H54 (cell line): ENCODE data around the gene TMPRSS6.
"Not testable (repeated sequence)": the region's sequence is repeated elsewhere in the genome, so short reads cannot be mapped to it uniquely, and the experiment has no call there.

ENCODE experiments used
- DNase-seq: peaks from one replicate; pipeline ENCODE4 v3.0.0; 2011; ENCODE audit warnings: low spot score, mixed read lengths; ENCODE audit not compliant: insufficient read length
- FAIRE-seq: peaks from 3 replicates; lab custom pipeline; 2011; peaks lifted over from hg19 to GRCh38; lab: Jason Lieb, UNC
- POLR2A ChIP-seq: IDR thresholded peaks from 2 replicates; pipeline ENCODE4 v1.6.1; 2011; ENCODE audit warnings: low read depth, mild to moderate bottlenecking, low read length

Gene TMPRSS6

DNA sequence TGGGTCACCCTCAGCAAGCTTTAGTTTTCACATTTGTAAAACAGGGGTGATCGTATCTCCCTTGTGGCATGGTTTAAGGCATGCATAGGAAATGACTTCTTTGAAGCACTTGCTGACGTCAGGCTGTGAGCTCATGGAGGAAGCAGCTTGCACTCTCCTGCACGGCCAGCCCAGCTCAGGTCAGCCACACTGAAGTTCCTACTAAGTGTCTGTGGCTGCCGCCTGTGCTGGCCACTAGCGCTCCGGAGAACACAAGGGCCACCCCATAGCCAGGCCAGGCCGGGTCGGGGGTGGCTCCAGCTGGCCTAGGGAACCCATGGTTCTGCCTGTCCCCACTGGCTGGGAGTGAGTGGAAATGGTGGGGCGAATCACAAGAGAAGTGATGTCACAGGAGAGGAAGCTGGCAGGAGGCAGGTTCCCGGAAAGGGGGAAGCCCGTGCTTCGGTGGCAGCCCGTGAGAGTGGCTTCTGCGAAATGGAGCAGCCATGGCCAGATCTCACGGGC, 29.8 kb downstream of the TMPRSS6 start:
- no peak for TF ChIP-seq POLR2A
- DNase-seq: no peak
- FAIRE-seq: no peak

DNA sequence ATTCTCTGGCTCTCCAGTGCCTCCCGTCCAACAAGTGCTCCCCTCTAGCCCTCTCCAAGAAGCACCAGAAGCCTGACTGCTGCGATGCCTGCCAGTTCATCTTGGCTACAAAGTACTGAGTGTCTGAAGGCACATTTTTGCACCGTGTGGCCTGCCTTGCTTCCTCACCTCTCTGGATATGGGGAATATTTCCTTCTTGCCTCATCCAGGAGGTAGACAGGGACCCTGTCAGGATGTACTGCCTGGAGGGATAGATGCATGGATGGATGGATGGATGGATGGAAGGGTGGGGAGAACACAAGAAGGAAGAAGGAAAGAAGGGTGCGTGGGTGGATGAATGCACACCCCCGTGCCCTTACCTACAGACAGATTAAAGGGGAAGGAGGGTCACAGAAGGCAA, 30.4 kb downstream of the TMPRSS6 start:
- no peak for TF ChIP-seq POLR2A
- DNase-seq: no peak
- FAIRE-seq: no peak

DNA sequence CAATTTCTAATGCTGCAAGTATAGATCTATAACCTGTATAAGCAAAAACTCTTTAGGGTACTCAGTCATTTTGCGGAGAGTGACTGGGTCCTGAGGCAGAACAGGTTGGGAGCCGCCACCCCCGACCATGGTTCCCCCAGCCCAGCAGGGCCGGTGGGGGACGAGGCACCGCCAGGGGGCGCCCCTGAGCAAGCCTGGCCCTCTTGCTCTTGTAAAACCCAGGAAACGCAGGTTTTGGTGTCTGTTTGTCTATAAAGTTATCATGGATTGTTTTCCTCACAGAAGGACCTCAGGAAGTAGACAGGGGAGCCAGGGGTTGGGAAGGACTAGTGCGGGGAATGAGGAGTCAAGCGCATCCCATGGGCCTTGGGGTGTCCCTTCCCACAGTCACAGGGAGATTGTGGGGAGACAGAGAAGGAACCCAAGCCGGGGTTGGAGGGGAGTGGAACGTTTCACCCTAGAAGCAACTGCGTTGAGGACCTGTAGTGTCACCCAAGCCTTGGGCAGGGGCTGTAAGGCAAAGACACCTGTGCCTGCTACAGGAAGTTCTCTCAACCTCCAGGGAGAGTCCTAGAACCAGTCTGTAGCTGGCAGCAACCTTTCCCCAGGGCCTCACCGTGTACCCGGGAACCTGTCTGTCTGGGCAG, 31.6 kb downstream of the TMPRSS6 start:
- TF ChIP-seq POLR2A: no peak
- no peak for FAIRE-seq
- DNase-seq: peak; percentile 61

DNA sequence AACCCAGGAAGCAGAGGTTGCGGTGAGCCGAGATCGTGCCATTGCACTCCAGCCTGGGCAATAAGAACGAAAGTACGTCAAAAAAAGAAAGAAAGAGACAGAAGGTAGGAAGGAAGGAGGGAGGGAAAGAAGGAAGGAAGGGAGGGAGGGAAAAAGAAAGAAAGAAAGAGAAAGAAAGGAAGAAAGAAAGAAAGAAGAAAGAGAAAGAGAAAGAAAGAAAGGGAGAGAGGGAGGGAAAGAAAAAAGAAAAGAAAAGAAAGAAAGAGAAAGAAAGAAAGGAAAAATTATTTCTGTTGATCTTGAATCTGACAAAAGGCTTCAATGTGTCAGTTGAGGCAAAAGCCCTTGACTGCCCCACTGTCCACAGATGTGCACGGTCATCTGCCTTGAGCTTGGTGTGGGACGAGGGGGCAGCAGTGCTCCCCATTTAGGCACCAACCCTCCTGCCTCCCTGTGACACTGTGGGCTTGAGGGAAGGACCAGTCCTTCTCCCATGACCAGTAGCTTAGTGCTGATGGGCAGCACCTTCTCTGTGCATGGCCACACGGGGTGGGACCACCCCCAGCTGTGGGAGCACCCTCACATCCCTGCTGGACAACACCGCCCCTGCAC, 33.6 kb downstream of the TMPRSS6 start:
- TF ChIP-seq POLR2A: no peak
- DNase-seq (no peak), FAIRE-seq (no peak)

DNA sequence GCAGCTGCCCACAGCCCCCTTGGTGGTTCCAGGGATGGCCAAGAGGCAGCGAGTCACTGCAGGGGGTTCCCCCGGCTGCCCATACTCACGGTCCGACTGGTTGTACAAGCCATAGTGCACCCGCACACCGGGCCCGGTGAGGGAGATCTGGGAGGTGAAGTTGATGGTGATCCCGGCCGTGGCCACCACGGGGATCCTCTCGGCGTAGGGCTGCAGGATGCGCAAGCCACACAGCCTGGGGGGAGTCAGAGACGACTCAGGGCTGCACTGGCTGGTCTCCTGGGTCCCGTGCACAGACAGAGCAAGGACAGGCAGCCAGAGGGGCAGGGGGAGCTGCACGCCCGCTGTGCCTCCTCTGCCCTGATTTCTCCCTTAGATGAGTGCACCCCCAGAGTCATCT, 34.5 kb downstream of the TMPRSS6 start:
- TF ChIP-seq POLR2A: no peak
- FAIRE-seq (no peak), DNase-seq (no peak)

DNA sequence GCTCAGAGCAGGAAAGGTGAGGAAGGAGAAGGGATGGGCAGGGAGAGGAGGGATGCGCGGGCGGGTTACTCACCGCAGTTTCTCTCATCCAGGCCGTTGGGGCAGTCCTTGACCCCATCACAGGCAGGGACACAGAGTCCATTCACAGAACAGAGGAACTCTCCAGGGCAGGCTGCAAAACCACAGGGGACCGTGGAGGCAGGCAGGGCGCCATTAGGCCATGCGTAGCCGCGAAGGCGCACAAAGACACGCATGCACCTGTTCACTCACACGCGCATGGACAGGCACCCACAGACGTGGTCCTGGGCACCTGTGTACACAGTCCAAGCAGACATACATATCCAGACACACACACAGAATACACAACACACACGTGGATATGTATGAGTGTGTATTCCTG, 35.0 kb downstream of the TMPRSS6 start:
- DNase-seq: no peak
- FAIRE-seq: no peak
- TF ChIP-seq POLR2A: no peak

DNA sequence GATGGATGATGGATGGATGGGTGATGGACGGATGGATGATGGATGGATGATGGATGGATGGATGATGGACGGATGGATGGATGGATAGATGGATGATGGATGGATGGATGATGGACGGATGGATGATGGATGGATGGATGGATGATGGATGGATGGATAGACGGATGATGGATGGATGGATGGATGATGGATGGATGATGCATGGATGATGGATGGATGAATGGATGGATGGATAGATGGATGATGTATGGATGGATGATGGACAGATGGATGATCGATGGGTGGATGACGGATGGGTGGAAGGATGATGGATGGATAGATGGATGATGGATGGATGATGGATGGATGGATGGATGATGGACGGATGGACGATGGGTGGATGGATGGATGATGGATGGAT, 36.8 kb downstream of the TMPRSS6 start:
- TF ChIP-seq POLR2A: no peak
- no peak for FAIRE-seq
- no peak for DNase-seq

DNA sequence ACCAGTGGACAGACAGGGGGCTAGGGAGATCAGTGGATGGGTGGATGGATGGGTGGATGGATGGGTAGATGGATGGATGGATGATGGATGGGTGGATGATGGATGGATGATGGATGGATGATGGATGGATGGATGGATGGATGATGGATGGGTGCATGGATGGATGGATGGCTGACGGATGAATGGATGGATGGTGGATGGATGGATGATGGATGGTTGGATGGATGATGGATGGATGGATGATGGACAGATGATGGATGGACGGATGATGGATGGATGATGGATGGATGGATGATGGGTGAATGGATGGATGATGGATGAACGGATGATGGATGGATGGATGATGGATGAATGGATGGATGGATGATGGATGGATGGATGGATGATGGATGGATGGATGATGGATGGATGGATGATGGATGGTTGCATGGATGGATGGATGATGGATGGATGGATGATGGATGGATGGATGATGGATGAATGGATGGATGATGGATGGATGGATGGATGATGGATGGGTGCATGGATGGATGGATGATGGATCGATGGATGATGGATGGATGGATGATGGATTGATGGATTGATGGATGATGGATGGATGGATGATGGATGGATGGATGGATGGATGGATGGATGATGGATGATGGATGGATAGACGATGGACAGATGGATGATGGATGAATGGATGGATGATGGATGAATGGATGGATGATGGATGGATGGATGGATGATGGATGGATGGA, 37.5 kb downstream of the TMPRSS6 start:
- not testable (repeated sequence) for FAIRE-seq, DNase-seq

DNA sequence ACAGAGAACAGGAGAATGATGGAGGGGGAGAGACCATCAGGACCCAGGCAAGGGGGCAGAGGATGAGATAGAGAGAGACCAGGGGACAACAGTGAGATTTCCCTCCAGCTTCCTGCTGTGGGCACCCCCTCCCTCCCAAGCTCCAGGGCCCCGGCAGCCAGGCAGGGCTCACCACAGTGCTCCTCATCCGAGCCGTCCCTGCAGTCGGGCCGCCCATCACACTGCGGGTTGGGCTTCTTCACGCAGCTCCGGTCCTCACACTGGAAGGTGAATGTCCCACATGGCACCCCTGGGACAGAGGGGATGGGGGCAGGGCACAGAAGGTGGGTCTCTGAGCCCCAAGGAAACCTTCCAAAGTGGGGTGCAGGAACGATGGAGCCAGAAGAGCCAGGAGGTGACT, 38.8 kb downstream of the TMPRSS6 start:
- DNase-seq: no peak
- no peak for TF ChIP-seq POLR2A
- no peak for FAIRE-seq

DNA sequence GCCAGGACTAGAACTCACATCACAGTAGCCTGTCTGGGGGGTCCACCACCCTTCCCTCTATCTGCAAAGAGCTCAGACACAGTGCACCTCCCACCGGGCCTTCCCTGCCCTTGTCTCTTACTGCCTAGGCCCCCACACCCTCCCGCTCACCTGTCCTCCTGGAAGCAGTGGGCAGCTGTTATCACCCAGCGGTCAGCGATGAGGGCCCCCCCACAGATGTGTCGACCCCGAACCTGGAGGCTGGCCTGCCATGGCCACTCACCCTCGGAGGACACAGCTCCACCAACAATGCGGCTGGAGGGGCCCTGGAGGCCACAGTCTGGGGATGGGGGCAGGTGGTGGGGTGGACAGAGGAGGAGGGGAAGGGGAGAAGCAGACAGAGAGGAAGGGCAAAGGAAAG, 39.2 kb downstream of the TMPRSS6 start:
- no peak for DNase-seq
- FAIRE-seq: no peak
- no peak for TF ChIP-seq POLR2A

DNA sequence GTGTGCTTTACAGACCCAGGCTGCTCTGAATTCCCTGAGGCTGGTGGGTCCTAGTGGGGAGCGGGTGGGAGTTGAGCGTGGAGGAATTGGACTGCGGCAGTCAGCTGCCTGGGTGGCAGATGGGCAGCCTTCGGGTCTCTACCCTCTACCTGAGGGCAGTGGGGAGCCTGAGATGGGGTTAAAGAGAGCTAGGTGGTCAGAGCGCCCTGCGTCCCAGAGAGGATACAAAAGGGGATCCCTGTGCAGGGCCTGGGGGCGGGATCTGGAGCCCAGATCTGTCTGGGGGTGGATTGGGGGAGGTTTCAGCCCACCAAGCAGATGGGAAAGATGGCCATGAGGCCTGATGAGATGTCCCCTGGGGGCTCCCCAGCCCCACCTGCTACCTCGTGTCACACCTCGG, 39.8 kb downstream of the TMPRSS6 start:
- DNase-seq (no peak), FAIRE-seq (no peak)
- TF ChIP-seq POLR2A: no peak

DNA sequence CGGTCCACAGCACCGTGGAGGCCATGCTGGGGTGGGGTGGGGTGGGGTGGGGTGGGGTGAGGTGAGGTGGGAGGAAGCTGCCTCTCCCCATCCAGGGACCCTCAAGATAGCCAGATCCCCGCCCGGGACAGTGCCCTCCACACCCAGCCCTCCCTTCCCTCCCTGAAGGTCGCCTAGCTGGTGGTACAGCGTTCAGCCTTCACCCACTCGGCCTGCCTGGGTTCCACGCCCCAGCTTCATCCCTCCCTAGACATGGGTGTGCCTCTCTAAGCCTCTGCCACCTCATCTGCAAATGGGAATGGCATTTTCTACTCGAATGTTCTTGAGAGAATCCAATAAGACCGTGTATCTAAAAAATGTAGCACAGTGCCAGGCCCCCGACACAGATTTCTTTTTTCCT, 40.2 kb downstream of the TMPRSS6 start:
- no peak for TF ChIP-seq POLR2A
- no peak for FAIRE-seq
- DNase-seq: no peak

DNA sequence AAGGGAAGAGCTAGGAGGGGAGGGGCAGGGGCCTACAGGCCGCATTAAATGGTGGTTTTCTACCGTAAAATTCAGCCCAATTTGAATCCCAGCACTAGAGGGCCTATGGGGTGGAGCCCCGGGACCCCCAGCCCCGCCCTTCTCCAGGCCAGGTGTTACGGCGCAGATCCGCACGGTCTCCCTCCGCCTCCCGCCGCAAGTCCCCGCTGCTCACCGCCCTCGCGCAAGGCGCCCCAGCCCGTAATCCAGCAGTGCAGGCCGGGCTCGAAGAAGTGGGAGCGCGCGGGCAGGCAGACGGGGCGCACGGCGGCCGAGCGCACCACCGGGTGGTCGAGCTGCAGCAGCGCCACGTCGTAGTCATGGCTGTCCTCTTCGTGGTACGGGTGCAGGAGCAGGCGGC, 40.7 kb downstream of the TMPRSS6 start:
- no peak for FAIRE-seq
- no peak for DNase-seq
- no peak for TF ChIP-seq POLR2A

DNA sequence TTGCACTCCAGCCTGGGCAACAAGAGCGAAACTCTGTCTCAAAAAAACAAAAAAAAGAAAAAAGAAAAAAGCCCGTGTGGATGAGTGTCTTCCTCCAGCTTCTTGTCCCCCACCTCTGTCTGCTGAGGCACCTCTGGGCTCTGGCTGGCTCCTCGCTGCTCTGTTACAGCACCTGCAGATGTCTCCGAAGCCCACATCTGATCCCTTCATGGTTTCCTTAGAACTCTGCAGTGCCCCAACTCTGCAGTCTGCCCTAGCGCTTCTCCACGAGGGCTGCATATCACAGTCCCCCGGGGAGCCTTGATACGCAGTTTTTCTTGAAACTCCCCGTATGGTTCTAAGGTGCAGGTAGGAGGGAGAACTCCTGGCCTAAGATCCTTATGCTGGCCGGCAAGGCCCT, 42.1 kb downstream of the TMPRSS6 start:
- no peak for TF ChIP-seq POLR2A
- no peak for DNase-seq
- FAIRE-seq: no peak

DNA sequence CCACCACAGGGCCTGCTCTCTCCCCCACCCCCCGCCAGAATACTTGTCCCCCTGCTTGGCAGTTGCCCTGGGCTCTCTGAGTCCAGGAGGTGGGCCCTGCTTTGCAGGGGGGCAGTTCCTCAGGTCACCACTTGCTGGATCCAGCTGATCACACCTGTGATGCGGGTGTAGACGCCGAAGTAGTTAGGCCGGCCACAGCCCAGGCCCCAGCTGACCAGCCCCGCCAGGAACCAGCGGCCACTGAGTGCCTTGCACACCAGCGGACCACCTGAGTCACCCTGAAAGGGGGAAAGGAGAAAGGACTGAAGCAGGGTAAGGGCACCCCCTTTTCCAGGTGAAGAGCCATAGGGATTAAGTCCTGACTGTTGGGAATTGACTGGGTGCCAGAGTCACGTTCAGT, 43.6 kb downstream of the TMPRSS6 start:
- DNase-seq (no peak), FAIRE-seq (no peak)
- TF ChIP-seq POLR2A: no peak
